SK-N-SH treated with all-trans-retinoic acid at 6 μM for 48 hours (cell line): ENCODE results near the gene MICALL2.

Experiments
- ATAC-seq: fragments of 200-7000 bp; cut with Tn5 transposase; 3 replicates; pipeline ENCODE4 v1.9.1; 2020; ENCODE audit warnings: mild to moderate bottlenecking, moderate library complexity
- BACH2 ChIP-seq: fragments of 250-450 bp; sonication (Bioruptor Pico); IDR thresholded peaks from 2 replicates; pipeline ENCODE4 v1.9.0; 2021; ENCODE audit warnings: mild to moderate bottlenecking, borderline replicate concordance
- CREB5 ChIP-seq: fragments of 250-450 bp; sonication (Bioruptor Pico); IDR thresholded peaks from 2 replicates; pipeline ENCODE4 v1.5.1; 2020; ENCODE audit warnings: low read depth, mild to moderate bottlenecking, moderate library complexity
- ISL1 ChIP-seq: fragments of 250-450 bp; sonication (Bioruptor Pico); IDR thresholded peaks from 2 replicates; pipeline ENCODE4 v2.1.2; 2022; ENCODE audit warnings: mild to moderate bottlenecking, moderate library complexity
- OSR1 ChIP-seq: fragments of 250-450 bp; sonication (Bioruptor Pico); IDR thresholded peaks from 2 replicates; pipeline ENCODE4 v1.8.0; 2022; ENCODE audit warnings: moderate library complexity, mild to moderate bottlenecking, inconsistent platforms
- PPARA ChIP-seq: fragments of 250-450 bp; sonication (Bioruptor Pico); IDR thresholded peaks from 2 replicates; pipeline ENCODE4 v1.5.0; 2020; ENCODE audit warnings: mild to moderate bottlenecking, borderline replicate concordance
- RARB ChIP-seq: fragments of 250-450 bp; sonication (Bioruptor Pico); IDR thresholded peaks from 2 replicates; pipeline ENCODE4 v1.8.0; 2021; ENCODE audit warnings: mild to moderate bottlenecking, moderate library complexity
- SNAI2 ChIP-seq: fragments of 250-450 bp; sonication (Bioruptor Pico); IDR thresholded peaks from 2 replicates; pipeline ENCODE4 v1.5.0; 2020; ENCODE audit warnings: mild to moderate bottlenecking, moderate library complexity
- TCF4 ChIP-seq: fragments of 250-450 bp; sonication (Bioruptor Pico); IDR thresholded peaks from 2 replicates; pipeline ENCODE4 v1.8.0; 2021; ENCODE audit warnings: mild to moderate bottlenecking, moderate library complexity, borderline replicate concordance
- TOX ChIP-seq: fragments of 250-450 bp; sonication (Bioruptor Pico); IDR thresholded peaks from 2 replicates; pipeline ENCODE4 v1.8.0; 2021; ENCODE audit warnings: mild to moderate bottlenecking, moderate library complexity, borderline replicate concordance
- TSHZ2 ChIP-seq: fragments of 250-450 bp; sonication (Bioruptor Pico); IDR thresholded peaks from 2 replicates; pipeline ENCODE4 v1.5.0; 2020; ENCODE audit warnings: mild to moderate bottlenecking, moderate library complexity
- ZFP3 ChIP-seq: fragments of 250-450 bp; sonication (Bioruptor Pico); IDR thresholded peaks from 2 replicates; pipeline ENCODE4 v1.5.0; 2020; ENCODE audit warnings: mild to moderate bottlenecking, moderate library complexity
- ZNF565 ChIP-seq: fragments of 450-650 bp; formaldehyde crosslinking; conservative IDR thresholded peaks from 2 replicates; pipeline ENCODE4 v1.5.0; 2020; ENCODE audit warnings: low read depth, mild to moderate bottlenecking, moderate library complexity

The MICALL2 gene

GRCh38 chr7:1386623-1387220 lies 72.5 kb downstream of the MICALL2 start:
- peak; percentile 13; the same call in 2 of the 3 replicates for ATAC-seq
- TF ChIP-seq SNAI2 (CRISPR knock-in tag) (no peak), CREB5 (CRISPR knock-in tag) (no peak), ISL1 (CRISPR knock-in tag) (no peak), OSR1 (CRISPR knock-in tag) (no peak), ZFP3 (CRISPR knock-in tag) (no peak)

GRCh38 chr7:1385809-1386622 lies 73.3 kb downstream of the MICALL2 start:
- no peak; the same call in 2 of the 3 replicates for ATAC-seq
- TF ChIP-seq TCF4 (CRISPR knock-in tag) (no peak), BACH2 (CRISPR knock-in tag) (no peak), TSHZ2 (no peak), OSR1 (CRISPR knock-in tag) (no peak), RARB (CRISPR knock-in tag) (no peak), ZNF565 (CRISPR knock-in tag) (no peak), ISL1 (CRISPR knock-in tag) (no peak), CREB5 (CRISPR knock-in tag) (no peak)

GRCh38 chr7:1385086-1385808 lies 74.0 kb downstream of the MICALL2 start:
- TF ChIP-seq SNAI2 (CRISPR knock-in tag) (no peak), TOX (CRISPR knock-in tag) (no peak), TCF4 (CRISPR knock-in tag) (no peak), PPARA (CRISPR knock-in tag) (no peak)
- ATAC-seq: no peak
